ENCODE measurements around the gene RPS6KA5.
A peak's percentile ranks its signal among the peaks of the same experiment; 100 is the strongest.
"Not testable (repeated sequence)": the region's sequence is repeated elsewhere in the genome, so short reads cannot be mapped to it uniquely, and the experiment has no call there.

The RPS6KA5 gene

DNA sequence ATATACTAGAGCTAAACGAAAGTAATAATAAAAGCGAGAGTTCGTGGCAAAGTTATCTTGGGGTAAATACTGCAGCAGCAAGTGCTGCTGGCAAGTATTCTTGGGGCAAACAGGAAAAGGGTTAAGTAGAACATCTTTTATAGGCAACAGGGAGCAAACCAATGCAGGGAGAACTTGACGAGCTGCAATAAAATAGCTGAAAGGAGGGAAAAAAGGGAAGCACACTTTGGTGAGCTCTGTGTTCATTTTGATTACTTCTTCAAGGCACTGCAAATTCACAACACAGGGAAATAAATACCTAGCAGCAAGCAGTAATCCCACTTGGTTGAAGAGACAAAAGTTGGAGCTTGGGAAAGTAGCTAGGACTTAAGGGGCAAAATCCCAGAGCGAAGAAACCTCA is 201.9 kb downstream of the RPS6KA5 start:
- no peak for DNase-seq

DNA sequence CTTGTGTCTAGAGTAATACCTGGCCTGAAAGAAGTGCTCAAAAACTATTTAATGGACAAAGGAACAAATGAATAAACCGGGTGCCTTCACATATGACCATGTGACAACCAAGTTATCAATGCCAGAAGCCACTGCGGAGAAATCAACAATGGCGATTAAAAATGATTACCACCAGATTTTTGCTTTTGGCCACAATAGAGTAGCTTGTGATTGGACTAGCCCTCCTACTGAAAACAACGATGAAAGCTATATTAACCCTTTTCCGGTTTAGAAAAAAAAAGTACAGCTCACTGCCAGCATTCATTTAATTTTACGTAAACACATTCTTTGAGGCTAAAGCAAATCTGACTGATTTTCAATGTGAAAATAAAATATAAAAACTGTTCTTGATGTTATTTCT is 202.6 kb downstream of the RPS6KA5 start:
- no peak for DNase-seq

DNA sequence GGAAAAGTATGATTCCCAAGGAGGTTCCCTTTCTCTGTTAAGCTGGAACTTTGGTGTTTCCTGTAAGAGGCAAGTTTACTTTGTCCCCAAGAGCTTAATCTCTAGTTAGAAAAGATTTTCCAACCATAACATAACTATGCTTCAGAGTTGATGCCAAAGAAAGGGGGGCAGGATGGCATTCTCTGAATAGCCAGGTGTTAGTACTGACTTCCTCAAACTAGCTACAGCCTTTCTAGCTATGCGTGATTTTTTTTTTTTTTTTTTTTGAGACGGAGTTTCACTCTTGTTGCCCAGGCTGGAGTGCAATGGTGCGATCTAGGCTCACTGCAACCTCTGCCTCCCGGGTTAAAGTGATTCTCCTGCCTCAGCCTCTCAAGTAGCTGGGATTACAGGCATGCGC is 204.3 kb downstream of the RPS6KA5 start:
- not testable (repeated sequence) for DNase-seq

DNA sequence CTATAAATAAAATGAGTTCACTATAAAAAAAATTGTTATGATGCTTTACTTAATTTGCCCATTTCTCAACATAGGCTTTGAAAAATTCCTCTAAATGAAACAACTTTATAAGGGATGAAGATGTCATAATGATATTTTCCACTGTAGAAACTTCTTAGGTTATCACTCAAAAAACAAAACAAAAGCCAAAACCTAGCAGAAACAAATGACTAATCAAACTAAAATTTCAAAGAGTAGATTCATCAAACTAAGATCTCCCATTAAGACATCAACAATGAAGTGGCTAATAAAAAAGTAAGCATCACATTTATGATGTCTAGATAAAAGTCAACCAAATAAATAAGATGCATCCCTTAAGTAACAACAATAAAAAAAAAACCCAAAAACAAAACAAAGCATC is 207.3 kb downstream of the RPS6KA5 start:
- peak; percentile 13 for DNase-seq

DNA sequence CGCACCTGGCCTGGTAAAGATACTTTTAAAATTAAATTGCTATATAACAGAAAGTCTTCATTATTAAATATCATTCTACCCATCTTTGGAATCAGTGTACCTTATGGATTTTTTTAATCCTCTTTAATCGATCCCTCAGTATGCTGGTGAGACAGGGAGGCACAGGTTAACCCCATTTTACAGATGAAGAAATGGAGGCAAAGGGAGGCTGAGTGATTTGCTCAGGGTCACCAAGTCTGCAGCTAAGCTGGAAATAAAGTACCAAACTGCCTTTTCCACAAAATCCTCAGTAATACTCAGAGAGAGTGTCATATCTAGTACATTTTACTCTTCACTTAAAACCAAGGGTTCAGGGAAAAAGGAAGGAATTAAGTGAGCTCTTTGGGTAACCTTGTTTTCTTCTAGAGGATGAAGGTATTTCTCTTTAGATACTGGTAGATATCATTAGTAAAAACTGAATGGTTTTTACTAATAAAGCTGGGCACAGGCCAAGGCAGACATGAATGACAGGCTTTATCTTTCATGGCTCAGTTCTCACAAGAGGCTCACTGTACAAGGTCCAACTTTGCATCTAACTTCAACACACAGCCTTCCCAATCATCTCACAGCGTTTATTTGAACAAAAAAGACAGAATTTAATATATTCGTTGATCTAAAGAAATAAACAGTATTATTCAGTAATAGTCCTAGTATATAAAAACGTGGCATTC is 209.0 kb downstream of the RPS6KA5 start:
- DNase-seq, result no peak

DNA sequence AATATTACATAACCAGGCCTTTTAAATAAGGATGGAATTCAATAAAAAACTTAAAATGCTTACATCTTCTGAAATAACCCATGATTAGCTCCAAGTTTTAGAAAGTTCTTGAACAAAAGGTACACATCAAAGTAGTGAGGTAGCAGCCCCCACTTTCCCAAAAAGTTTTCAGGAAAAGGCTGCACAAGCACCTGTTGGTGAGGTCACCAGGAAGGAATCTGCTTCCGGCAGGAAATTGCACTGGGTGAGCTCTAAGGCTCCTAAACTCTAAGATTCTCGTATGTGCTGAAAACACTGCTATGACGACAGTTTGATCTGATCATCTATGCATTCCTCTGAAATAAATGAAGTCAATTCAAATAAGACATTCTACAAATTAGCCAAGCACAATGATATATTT is 210.0 kb downstream of the RPS6KA5 start:
- DNase-seq, result peak; percentile 88

DNA sequence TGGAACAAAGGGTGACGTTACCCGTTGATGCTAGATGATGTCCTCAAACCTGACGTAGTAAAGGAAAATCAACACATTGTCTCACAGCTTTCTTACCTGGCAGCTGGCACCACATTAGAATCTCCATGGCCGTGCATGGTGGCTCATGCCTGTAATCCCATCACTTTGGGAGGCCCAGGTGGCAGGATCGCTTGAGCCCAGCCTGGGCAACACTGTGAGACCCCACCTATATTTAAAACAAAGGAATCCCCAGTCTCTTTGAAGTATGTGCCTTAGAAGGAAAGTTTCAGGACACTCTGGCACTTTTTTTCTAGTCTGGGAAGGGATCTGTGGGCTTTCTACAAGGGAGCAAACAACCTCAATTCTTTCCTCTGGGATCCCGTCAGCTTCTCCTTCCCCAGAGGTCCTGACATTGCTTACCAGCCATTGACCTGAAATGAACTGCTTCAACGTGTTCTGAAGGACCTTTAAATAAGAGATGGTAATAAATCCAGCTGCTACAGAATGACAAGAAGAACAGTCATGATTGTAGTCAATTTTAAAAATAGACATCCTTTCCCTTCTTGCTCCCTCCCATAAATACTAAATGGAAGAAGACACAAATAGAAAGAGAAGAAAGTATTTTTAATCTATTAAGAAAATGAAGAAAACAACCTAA is 210.5 kb downstream of the RPS6KA5 start:
- DNase-seq, result no peak

DNA sequence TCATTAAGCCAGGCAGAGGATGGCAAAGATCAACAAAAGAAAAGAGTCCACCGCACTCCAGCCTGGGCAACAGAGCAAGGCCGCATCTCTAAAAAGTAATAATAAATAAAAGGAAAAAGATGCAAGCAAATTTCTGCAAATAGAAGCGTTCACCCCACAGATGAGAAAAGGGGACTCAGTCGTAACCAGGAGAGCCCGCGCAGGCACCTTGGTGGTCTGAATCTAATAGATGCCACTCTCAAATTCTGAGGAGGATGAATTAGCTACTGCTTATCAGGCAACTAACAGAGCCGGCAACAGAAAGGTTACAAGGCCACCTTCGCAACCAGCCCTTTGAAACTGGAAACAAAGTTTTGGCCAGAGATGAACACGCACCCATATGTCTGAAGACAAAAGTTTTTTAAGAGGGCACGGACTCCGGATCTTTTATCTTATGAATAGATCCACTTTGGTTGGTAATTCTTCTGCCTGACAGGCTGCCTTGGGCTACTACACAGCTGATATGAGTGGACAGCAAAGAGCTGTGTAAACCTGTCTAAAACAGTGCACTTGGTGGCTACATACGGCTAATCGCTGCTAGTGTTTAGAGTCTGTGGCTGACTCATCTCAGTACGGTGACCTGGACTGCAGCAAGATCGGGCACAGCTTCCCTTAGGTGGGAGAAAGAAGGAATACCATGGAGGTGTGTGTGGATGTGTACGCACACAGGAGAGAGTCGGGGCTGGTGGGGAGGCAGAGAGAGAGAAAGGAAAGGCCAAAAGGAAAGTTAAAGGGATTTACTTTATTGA is 211.3 kb downstream of the RPS6KA5 start:
- DNase-seq, result no peak

DNA sequence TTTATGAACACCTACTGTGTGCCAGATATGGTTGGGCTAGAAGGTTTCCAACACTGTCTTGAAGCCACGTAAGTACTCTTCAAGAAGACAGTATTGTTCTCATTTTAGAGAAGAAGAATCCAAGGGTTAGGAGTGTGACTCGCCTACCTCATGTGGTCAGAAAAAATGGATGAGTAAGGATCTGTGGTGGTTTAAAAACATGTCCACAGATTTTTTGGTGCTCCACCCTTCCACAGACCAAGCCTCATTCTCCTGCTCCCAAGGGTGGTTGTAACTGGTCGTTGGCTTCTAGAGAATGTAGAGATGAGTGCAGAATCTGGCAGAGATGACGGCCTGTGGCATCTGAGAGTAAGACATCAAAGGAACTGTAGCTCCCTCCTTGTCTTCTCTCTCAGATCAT is 213.9 kb downstream of the RPS6KA5 start:
- DNase-seq, result peak; percentile 17

DNA sequence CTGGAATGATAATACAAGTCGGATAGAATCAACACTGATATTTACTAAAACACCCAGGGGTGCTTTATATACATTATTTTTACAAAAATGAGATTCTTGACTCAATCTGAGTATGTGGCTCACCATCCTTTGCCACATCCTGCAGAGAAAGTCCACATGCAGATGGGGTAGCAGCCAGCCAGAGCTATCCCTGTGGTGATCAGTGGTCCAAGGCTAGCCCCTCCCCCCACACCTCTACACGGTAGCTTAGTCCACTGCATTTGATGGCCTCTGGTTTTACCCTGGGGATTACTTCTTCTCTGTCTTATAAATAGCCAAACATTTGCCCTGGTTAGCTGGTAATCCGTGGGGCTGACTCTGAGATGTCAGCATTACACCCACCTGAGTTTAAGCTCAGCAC is 216.1 kb downstream of the RPS6KA5 start:
- DNase-seq, result no peak

DNA sequence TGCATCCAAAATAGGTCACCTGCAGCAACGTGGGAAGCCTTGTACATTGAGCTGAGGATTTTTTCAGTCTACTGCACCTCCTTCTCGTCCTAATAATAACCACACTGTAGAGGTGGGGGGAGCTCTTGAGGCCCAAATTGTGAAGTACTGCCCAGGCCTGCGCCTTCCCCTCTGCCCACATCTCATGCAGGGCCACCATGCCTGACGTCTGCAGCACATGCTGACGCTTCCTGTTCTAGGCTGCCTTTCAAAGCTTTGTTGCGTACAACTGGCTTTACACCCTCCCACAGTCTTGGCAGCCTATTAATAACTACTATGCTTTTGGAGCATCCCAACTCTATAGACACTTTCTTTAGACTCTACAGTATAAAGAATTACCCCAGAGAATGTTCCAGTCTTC is 217.7 kb downstream of the RPS6KA5 start:
- DNase-seq, result no peak

DNA sequence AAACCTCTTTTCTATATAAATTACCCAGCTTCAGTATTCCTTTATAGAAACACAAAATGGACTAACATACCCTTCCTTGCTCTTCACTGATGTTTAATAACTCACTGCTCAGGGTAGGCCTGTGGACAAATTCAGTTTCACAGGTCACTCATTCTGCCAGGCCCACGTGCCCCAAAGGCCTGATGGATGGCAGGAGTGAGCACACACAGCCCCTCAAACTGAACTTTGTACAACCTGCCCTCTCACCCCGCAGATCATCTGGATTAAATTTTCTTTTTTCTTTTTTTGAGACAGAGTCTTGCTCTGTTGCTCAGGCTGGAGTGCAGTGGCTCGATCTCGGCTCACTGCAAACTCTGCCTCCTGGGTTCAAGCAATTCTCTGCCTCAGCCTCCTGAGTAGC is 219.8 kb downstream of the RPS6KA5 start:
- not testable (repeated sequence) for DNase-seq

DNA sequence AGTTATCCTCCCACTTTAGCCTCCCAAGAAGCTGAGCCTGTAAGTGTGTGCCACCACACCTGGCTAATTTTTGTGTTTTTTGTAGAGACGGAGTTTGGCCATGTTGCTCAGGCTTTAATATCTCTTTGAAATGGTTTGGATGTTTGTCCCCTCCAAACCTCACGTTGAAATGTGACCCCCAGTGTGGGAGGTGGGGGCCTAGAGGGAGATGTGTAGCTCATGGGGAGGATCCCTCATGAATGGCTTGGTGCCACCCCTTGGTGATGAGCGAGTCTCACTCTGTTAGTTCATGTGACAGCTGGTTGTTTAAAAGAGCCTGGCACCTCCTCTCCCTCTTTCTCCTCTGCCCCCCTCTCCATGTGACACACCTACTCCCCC is 220.6 kb downstream of the RPS6KA5 start:
- no peak for DNase-seq

DNA sequence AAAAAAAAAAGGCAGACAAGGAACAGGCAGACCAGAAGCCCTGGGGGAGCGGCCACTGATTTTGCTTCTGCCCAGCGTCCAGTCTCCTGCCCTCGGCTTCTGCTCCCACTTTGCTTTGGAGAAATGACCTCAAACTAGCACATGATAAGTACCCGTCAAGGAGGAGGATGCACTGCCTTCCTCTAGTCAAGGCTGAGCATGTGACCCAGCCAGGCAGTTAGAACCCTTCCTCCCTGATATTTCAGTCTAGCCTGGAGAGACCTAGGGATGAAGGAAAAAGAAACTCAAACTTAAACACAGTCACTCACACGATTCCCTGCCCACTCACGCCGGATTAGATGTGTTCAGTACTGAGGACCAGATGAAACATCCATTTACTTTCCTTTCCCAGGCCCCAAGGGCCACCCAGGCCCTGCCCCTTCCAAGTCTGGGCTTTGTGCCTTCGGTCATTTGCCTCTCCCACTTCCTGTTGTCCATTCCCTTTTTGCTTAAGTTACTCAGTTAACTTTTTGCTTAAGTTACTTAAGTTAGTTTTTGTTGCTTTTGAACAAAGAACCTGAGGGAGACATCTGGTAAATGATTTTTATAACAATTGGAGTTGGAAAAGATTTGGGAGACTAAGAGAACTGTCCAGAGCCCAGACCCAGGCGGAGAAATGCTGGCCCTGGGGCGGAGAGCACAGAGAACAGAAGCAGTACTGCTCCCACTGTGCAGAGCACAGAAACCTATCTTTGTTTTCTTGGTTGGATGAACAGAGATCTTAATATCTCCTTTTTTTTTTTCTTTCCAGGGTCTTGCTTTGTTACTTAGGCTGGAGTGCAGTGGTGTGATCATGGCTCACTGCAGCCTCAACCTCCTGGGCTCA is 221.2 kb downstream of the RPS6KA5 start:
- no peak for DNase-seq

DNA sequence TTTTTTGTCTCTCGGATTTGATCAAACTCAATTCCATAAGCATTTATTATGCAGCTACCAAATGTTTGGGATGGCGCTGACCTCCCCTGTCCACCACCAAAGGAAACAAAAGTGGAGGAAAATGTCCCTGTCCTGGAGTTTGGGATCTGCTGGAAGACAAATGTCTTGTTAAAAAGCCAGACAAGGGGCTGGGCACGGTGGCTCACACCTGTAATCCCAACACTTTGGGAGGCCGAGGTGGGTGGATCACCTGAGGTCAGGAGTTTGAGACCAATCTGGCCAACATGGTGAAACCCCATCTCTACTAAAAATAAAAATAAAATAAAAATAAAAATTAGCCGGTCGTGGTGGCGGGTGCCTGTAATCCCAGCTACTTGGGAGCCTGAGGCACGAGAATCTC is 221.9 kb downstream of the RPS6KA5 start:
- DNase-seq, result not testable (repeated sequence)

DNA sequence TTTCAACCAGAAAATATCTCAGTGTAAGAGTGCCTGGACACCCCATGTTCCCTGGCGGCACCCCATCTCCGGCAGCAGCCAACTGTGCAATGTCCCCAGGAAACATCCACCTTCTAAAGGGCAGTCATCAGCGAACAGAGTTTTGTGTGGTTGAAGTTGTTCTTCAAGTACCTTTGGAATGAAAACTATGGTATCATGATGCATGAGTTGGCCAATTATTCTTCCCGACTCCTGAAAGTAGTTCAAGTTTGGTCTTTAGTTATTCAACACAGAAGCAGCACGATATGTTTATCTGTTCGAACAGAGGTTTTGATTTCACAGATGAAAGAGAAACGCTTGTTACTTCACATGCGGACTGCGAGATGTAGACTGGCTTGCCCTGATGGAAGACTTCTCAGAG is 223.1 kb downstream of the RPS6KA5 start:
- no peak for DNase-seq

DNA sequence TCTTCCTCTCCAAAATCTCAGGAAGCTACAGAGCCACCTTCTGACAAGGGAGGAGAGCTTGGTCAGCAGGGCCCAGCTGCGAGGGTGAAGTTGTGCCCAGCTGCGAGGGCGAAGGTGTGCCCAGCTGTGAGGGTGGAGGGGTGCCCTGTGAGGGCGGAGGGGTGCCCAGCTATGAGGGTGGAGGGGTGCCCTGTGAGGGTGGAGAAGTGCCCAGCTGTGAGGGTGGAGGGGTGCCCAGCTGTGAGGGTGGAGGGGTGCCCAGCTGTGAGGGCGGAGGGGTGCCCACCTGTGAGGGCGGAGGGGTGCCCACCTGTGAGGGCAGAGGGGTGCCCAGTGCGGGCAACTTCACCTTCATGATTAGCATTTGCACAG is 223.8 kb downstream of the RPS6KA5 start:
- DNase-seq, result no peak

DNA sequence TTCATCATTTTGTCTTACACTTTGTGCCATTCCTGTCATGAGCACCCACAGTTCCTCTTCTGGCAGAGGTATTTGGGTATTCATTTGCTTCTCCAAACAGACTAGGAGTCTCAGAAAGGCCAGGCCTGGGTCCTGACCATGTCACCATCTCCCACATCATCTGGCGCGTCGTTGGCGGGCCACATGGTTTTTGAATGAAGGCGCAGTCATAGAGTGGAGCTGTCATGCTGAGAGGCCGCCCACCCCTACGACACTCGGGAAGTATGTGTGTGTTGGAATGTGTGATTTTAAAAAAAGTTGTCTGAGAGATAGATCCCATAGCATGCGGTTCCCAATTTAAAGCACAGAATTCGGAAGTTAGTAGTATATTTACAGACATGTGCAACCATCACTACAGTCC is 228.6 kb downstream of the RPS6KA5 start:
- DNase-seq, result no peak

DNA sequence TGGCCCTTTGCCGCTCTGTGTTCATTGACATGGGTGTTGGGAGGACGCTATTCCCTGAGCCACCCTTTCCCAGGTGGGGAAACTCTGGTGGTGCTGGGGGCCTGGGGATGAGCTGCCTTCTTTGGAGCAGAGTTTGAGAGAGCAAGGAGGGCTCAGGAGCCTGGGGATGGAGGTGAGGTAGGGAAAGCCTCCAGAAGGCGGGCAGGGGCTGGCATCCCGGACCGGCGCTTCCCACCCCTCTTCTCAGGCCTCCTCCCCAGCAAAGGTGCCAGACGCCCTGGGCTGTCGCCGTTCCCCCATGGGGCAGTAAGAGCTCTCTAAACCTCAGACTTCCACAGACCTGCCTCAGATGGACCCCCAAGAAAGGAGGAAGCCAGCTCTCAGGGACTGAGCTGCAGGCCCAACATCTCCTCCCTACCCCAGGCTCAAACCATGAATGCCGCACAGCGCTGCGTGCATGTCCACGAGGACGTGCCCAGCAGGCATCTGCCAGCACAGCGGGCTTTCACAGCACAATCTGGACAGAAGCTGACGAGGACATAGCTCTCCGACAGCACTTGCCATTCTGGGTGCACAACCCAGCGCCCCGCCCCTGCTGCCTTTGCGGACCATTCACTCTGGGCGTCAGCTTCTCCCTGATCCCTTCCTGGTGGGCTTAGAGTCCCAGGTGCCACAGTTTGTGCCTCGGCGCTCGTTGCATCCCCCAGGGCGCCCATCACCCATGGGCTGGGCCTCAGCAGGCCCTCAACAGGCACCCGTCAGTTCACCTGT is 229.3 kb downstream of the RPS6KA5 start:
- DNase-seq, result no peak

DNA sequence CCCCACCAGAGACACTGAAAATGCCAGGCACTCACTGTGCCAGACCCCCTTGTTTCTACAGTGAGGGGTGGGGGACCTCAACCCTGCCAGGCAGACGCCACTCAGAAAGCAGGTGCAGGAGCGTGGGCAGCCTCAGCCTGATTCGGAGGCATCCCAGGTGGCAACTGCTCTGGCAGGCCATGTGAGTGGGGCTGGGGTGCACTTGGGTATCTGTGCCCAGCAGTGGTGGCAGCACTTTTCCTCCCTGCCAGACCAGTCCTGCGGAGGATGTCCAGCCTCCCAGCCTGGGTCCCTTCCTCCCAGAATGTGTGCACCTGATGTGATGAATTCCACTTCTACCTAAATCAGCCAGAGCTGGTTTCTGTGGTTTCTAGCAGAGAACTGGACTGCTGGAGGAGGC is 230.8 kb downstream of the RPS6KA5 start:
- no peak for DNase-seq

DNA sequence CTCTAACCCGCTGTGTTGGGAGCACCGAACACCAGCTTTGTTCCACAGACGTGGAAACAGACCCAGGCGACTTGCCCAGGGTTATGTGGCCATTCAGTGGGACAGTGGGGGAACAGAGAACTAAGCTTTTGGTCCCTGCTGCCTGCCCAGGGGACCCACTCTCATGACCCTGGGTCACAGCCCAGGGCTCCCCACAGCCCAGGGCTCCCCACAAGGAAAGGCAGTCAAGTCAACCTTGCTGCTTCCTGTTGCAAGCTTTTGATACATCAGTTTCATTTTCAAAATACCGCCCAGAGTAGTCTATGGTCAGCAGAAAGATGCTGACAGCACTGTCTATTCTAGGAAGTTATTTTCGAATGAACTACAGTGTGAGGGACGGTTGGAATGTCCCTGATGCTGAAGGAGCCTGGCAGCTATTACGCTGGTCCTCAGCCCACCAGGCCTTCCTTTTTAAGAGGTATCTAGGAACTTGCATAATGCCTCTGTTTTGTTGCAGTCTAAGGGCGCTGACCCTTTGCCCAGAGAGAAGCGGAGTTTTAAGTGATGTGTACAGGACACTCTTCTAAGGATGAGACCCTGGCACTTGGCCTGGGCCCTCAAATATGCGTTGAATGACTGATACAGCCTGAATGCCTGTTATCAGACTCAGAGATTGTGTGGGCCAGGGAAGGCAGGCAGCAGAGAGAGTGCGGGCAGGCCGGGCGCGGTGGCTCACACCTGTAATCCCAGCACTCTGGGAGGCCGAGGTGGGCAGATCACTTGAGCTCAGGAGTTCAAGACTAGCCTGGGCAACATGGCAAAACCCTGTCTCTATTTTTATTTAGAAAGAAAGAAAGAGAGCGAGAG is 231.6 kb downstream of the RPS6KA5 start:
- DNase-seq, result no peak
